Lower lobe of right lung (tissue), 2 donors: Measurements from ENCODE around the gene DHRS13. TPM values are rescaled to one million over a fixed set of nuclear protein-coding genes. Genes with fewer than 3 reads are reported as not detected.
A peak's percentile ranks its signal among the peaks of the same experiment; 100 is the strongest.

Experiments used
- ATAC-seq, 2 donors: fragments of 200-7000 bp; cut with Tn5 transposase; one replicate each; pipeline ENCODE4 v1.9.1; 2020 to 2022; ENCODE audit warnings: mild to moderate bottlenecking in 2 of 2, moderate library complexity in 2 of 2
- DNase-seq: peaks from one replicate; pipeline ENCODE4 v3.0.0-alpha.2; 2020
- H3K27ac ChIP-seq: fragments of 200-600 bp; one replicate; pipeline ENCODE4 v1.8.0; 2022
- H3K27me3 ChIP-seq: fragments of 200-600 bp; one replicate; pipeline ENCODE4 v1.8.0; 2022; ENCODE audit warnings: low read depth
- H3K36me3 ChIP-seq: fragments of 200-600 bp; one replicate; pipeline ENCODE4 v1.8.0; 2022; ENCODE audit warnings: mild to moderate bottlenecking
- H3K4me1 ChIP-seq: fragments of 200-600 bp; one replicate; pipeline ENCODE4 v1.8.0; 2022
- H3K4me3 ChIP-seq: fragments of 200-600 bp; one replicate; pipeline ENCODE4 v1.8.0; 2022; ENCODE audit warnings: mild to moderate bottlenecking
- H3K9me3 ChIP-seq: fragments of 200-600 bp; one replicate; pipeline ENCODE4 v1.8.0; 2022
- intact Hi-C: fragments of 100-400 bp; cut with DNase I; formaldehyde crosslinking; loops from one replicate; pipeline ENCODE4 v1.11.0; 2022
- total RNA-seq: library from RNA; stranded (reverse); fragmentation: NEBNext Ultra II Directional; extraction: Animal tissue kit (Norgen Biotek cat#: 25700); gene quantifications from one replicate; pipeline ENCODE4 v1.2.1, GENCODE V29; 2021
- TF ChIP-seq, protein P1 (sequence below): fragments of 200-600 bp; IDR thresholded peaks from one replicate; pipeline ENCODE4 v1.8.0; 2022; ENCODE audit warnings: antibody characterized with exemption, mild to moderate bottlenecking
- donor health status: DM: no; HTN: yes; CAD: no; lungs with severe emphysema.

The DHRS13 gene
- total RNA-seq, 1 donor from 2014 or later, result 10.6 TPM

DNA sequence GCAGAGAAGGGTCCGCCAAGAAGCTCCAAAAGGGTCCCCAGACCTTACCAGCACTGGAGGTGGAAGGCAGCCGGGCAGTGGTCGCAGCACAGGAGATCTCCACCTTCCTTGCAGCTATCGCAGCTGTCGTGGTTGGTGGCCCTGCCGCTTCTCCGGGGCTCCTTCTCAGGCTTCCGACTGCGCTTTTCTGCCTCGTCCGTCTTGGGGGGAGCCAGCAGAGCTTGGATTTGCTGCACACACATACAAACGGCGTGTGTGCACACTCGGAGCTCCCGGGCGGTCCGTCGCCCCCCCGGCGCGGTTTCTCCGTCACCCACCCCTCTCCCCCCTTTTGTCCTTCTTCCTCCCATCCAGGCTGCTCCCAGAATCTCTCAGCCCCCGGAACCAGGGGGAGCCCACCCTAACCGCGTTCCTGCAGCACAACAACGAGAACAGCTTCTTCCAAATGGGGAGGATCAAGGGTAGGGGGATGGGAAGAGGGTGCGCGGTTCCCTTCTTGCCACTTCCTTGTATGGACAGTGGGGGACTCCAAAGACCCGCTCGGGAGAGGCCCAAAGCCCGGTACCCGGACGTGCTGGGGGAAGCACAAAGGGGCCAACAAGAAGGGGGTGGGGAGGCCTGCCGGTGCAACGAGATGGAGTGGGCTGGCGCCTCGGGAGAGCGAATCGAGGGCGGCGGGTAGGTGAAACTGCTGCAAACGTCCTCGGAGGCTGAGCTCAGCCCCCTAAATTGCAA, 47.3 kb upstream of the DHRS13 start:
- peak overlapping the region; percentile 90 for H3K27ac ChIP-seq
- H3K36me3 ChIP-seq, result no peaks in the 10 kb centered on the region
- H3K4me1 ChIP-seq, result peaks cover 44% of the 10 kb centered on the region
- TF ChIP-seq, protein P1, sequence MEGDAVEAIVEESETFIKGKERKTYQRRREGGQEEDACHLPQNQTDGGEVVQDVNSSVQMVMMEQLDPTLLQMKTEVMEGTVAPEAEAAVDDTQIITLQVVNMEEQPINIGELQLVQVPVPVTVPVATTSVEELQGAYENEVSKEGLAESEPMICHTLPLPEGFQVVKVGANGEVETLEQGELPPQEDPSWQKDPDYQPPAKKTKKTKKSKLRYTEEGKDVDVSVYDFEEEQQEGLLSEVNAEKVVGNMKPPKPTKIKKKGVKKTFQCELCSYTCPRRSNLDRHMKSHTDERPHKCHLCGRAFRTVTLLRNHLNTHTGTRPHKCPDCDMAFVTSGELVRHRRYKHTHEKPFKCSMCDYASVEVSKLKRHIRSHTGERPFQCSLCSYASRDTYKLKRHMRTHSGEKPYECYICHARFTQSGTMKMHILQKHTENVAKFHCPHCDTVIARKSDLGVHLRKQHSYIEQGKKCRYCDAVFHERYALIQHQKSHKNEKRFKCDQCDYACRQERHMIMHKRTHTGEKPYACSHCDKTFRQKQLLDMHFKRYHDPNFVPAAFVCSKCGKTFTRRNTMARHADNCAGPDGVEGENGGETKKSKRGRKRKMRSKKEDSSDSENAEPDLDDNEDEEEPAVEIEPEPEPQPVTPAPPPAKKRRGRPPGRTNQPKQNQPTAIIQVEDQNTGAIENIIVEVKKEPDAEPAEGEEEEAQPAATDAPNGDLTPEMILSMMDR, result no peak
- DNase-seq (peak; percentile 77), ATAC-seq (no peak)
- H3K4me3 ChIP-seq, result peak overlapping the region; percentile 86
- H3K27me3 ChIP-seq, result no peaks in the 10 kb centered on the region
- H3K9me3 ChIP-seq, result no peaks in the 10 kb centered on the region
- intact Hi-C loops, result no loop called here

DNA sequence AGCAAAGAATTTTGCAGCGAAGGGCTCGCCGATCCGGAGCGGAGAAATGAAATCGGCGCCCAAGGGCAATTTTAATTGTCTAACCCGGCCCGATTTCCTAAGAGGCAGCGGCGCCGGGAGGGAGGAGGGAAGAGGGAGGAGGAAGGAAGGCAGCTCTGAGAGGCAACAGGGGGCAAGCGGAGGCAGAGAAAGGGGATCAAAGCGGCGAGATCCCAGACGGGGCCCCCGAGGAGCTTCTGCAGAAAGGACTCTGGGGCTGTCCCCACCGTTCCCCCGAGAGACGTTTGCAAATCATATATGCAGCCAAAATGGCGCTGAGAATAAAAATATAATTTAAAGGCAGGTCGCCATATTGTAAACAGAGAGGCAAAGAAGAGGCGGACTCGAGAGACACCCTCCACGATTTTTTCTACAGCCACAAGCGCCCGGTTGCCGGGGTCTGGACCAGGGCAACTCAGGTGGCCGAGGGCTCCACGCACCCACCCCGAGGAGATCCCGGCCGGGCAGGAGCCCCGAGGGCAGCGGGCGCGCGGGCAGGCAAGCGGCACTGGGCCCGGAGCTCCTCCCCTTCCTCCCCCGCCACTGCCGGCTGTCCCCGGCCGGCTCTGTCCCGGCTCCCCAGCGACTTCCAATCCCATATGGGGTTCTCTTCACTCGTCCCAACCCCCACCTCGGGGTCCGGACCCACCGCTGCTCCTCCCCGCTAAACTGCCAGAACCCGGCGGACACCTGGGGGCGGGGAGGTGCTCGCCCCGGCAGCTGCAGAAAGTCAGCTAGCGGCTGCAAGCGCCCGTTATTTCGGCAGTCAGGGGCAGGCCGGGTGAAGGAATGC, 46.5 kb upstream of the DHRS13 start:
- TF ChIP-seq, protein P1, result no peak
- ATAC-seq (peak in 1 of 2 donors; percentile 7), DNase-seq (peak; percentile 77)
- intact Hi-C loops, result no loop called here
- H3K4me3 ChIP-seq, result peak overlapping the region; percentile 86
- H3K9me3 ChIP-seq, result no peaks in the 10 kb centered on the region
- H3K4me1 ChIP-seq, result peaks cover 51% of the 10 kb centered on the region
- H3K27ac ChIP-seq, result peak overlapping the region; percentile 90
- H3K27me3 ChIP-seq, result no peaks in the 10 kb centered on the region
- no peaks in the 10 kb centered on the region for H3K36me3 ChIP-seq

DNA sequence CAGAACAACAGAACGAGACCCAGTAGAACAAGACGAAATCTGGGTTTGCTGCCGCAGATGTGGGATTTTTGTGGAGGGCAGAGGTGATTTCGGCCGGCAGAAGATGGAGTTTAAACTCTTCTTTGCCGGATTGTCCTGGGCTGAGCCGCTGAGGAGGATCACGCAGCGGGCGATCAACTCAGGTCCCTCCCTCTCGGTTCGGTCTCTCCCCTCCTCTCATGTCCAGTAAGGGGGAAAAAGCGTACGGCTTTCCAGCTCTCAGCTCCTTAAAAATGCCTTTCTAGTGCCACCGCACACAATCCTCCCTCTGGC, 46.0 kb upstream of the DHRS13 start:
- ATAC-seq (no peak), DNase-seq (no peak)
- peak overlapping the region; percentile 90 for H3K27ac ChIP-seq
- intact Hi-C loops, result no loop called here
- peaks cover 56% of the 10 kb centered on the region for H3K4me1 ChIP-seq
- H3K27me3 ChIP-seq, result no peaks in the 10 kb centered on the region
- TF ChIP-seq, protein P1, result no peak
- H3K9me3 ChIP-seq, result no peaks in the 10 kb centered on the region
- peaks cover 5% of the 10 kb centered on the region for H3K36me3 ChIP-seq
- peak overlapping the region; percentile 86 for H3K4me3 ChIP-seq

DNA sequence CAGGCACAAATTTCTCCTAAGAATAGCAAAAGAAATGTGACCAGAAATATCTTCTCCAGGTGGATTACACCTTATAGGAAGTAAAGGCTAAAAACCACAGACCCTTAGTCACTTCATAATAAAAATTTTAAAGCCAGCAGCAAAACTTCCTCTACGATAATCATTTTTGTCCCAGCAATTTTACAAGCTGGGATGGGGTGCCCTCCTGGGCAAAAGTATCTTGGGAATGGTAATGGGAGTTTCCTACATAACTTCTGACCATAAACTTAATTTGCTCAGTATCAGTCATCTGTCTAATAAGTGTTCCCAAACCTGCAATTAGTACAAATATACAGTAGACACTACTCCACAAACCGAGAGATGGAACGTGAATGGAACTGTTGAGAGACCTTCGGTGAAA, 45.5 kb upstream of the DHRS13 start:
- no peaks in the 10 kb centered on the region for H3K27me3 ChIP-seq
- ATAC-seq, result no peak
- H3K36me3 ChIP-seq, result peaks cover 10% of the 10 kb centered on the region
- no peak for DNase-seq
- H3K4me3 ChIP-seq, result peak overlapping the region; percentile 86
- intact Hi-C loops, result no loop called here
- no peaks in the 10 kb centered on the region for H3K9me3 ChIP-seq
- TF ChIP-seq, protein P1, result no peak
- peaks cover 57% of the 10 kb centered on the region for H3K4me1 ChIP-seq
- peak overlapping the region; percentile 90 for H3K27ac ChIP-seq

DNA sequence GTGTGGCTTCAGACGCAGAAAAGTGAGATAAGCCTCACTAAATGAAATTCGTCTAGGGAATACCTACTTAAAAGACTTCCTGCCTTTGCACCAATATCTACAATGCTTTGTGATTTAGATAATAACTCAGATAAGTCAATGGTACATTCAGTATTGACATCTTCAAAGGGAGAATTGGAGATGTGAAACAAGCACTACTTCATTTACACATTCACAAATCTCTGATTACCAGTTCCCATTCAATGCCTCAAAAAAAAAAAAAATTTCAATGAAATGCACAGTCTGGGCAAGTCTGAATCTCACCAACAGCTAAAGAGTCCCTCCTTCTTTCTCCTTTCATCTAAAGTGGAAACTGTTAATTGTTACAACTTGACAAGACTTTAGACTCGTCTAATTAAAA, 44.8 kb upstream of the DHRS13 start:
- Histone ChIP-seq H3K9me3 (no peaks in the 10 kb centered on the region), H3K27ac (no peak overlapping the region), H3K27me3 (no peaks in the 10 kb centered on the region), H3K4me1 (peaks cover 50% of the 10 kb centered on the region), H3K4me3 (no peak overlapping the region), H3K36me3 (peaks cover 12% of the 10 kb centered on the region)
- intact Hi-C loops, result no loop called here
- DNase-seq (no peak), ATAC-seq (no peak)
- TF ChIP-seq, protein P1, result no peak
